ENCODE results near the gene LRRFIP1. TPM values are rescaled to one million over a fixed set of nuclear protein-coding genes. Genes with fewer than 3 reads are reported as not detected.

Gene LRRFIP1
- total RNA-seq, 1 donor = 49.0 TPM

DNA sequence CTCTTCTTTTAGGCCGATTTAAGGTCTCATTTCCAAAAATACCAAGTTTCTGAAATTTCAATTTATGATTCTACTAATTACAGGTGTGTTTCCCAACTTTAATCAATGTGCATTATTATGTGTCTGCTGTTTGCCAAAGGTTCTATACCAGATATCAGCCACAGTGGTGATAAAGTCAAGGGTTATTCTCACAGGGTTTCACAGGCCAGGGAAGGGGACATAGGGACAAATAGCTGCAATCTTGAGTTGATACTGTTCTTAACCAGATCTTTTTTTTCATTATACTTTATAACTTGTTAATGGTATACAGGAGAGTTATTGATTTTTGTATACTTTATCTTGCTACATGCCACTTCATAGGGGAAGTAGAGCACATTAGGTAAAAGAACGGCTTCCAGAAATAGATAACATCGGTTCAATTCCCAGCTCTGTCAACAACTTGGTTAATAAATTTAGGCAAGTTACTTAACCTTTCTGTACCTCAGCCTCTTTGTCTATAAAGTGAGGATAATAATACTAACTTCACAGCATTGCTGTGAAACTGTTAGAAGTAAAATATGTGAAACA lies 200.1 kb downstream of the LRRFIP1 start:
- H3K4me3 ChIP-seq (ENCODE audit: low read depth, low read length) = no peak overlapping the region
- TF ChIP-seq, protein P1, sequence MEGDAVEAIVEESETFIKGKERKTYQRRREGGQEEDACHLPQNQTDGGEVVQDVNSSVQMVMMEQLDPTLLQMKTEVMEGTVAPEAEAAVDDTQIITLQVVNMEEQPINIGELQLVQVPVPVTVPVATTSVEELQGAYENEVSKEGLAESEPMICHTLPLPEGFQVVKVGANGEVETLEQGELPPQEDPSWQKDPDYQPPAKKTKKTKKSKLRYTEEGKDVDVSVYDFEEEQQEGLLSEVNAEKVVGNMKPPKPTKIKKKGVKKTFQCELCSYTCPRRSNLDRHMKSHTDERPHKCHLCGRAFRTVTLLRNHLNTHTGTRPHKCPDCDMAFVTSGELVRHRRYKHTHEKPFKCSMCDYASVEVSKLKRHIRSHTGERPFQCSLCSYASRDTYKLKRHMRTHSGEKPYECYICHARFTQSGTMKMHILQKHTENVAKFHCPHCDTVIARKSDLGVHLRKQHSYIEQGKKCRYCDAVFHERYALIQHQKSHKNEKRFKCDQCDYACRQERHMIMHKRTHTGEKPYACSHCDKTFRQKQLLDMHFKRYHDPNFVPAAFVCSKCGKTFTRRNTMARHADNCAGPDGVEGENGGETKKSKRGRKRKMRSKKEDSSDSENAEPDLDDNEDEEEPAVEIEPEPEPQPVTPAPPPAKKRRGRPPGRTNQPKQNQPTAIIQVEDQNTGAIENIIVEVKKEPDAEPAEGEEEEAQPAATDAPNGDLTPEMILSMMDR (IDR thresholded peaks at IDR 0.05; ENCODE audit: insufficient read depth, low read length) = no peak
- no peak for DNase-seq (ENCODE audit: low read depth)

Other genes starting within 250 kb of the LRRFIP1 start
- gene COL6A3, start 213.4 kb upstream of the LRRFIP1 start, total RNA-seq (ENCODE audit: low replicate concordance) = 1,372 and 1,478 TPM in 2 replicates
- 5.2 and 6.1 TPM in 2 replicates for gene MLPH, start 140.3 kb upstream of the LRRFIP1 start, total RNA-seq (ENCODE audit: low replicate concordance)
- gene PRLH, start 61.0 kb upstream of the LRRFIP1 start, total RNA-seq (ENCODE audit: low replicate concordance) = not detected in 2 replicates
- 0.54 and 3.5 TPM in 2 replicates for gene RAB17, start 36.9 kb upstream of the LRRFIP1 start, total RNA-seq (ENCODE audit: low replicate concordance)
- gene RBM44, start 171.2 kb downstream of the LRRFIP1 start, total RNA-seq (ENCODE audit: low replicate concordance) = 0.27 and 0.65 TPM in 2 replicates
- gene RAMP1, start 232.0 kb downstream of the LRRFIP1 start, total RNA-seq (ENCODE audit: low replicate concordance) = 3.1 and 3.4 TPM in 2 replicates

Measured in fibroblast of the aortic adventitia (primary cell).